Breast epithelium (tissue), 3 donors: ENCODE results near the gene NPR2.

Experiments used
- POLR2AphosphoS5 ChIP-seq, 3 donors: sonication (generic); formaldehyde crosslinking; IDR thresholded peaks; one replicate each; pipeline ENCODE4 v1.6.1; 2017; ENCODE audit warnings: antibody characterized with exemption in 3 of 3
- TF ChIP-seq, protein P1 (sequence below), 3 donors: fragments of 450-650 bp; IDR thresholded peaks; one replicate each; pipeline ENCODE4 v1.5.1; 2016 to 2017; ENCODE audit warnings: antibody characterized with exemption in 3 of 3, mild to moderate bottlenecking in 3 of 3, moderate library complexity in 3 of 3

DNA sequence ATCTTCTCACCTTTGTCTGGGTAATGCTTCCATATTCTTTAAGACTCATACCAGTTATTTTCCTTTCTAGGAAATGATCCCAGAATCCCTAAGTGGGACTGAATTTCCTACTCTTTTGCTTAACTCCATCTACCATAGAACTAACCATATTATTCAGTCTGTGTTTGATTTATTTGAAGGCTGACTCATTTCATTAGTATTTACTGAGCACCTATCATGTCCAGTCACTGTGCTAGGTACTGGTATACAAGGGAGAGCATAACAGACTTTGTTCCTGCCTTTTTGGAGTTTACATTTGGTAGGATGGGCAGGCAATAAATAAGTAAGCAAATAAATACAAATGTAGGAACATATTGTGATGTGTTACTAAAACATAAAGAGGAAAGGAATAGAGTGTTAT, 4.3 kb downstream of the NPR2 start:
- TF ChIP-seq, protein P1, sequence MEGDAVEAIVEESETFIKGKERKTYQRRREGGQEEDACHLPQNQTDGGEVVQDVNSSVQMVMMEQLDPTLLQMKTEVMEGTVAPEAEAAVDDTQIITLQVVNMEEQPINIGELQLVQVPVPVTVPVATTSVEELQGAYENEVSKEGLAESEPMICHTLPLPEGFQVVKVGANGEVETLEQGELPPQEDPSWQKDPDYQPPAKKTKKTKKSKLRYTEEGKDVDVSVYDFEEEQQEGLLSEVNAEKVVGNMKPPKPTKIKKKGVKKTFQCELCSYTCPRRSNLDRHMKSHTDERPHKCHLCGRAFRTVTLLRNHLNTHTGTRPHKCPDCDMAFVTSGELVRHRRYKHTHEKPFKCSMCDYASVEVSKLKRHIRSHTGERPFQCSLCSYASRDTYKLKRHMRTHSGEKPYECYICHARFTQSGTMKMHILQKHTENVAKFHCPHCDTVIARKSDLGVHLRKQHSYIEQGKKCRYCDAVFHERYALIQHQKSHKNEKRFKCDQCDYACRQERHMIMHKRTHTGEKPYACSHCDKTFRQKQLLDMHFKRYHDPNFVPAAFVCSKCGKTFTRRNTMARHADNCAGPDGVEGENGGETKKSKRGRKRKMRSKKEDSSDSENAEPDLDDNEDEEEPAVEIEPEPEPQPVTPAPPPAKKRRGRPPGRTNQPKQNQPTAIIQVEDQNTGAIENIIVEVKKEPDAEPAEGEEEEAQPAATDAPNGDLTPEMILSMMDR (IDR thresholded peaks at IDR 0.05), result no peak
- TF ChIP-seq POLR2AphosphoS5 (IDR thresholded peaks at IDR 0.05), result no peak
